WTC11 (cell line): ENCODE measurements around the gene KIFC3. TPM values are rescaled to one million over a fixed set of nuclear protein-coding genes. Genes with fewer than 3 reads are reported as not detected.

Experiments used
- ATAC-seq: fragments of 200-7000 bp; cut with Tn5 transposase; 2 replicates; pipeline ENCODE4 v1.10.0; 2021; ENCODE audit warnings: mild to moderate bottlenecking, moderate library complexity
- CTCF ChIA-PET: fragments of 300-600 bp; sonication (Branson Sonifier 250); formaldehyde crosslinking; loops from one replicate; lab custom pipeline; 2021; ENCODE audit warnings: antibody characterized with exemption; lab: Charles Lee
- POLR2A ChIA-PET: fragments of 350-600 bp; sonication (Branson Sonifier 250); formaldehyde crosslinking; loops from one replicate; lab custom pipeline; 2021; ENCODE audit warnings: antibody characterized with exemption; lab: Charles Lee
- DNase-seq: peaks from one replicate; pipeline ENCODE4 v3.0.0; 2021; ENCODE audit warnings: low spot score
- H3K27ac Mint-ChIP-seq: 2 replicates; pipeline ENCODE4 v1.8.0; 2021; ENCODE audit warnings: mixed read lengths
- H3K27me3 Mint-ChIP-seq: 2 replicates; pipeline ENCODE4 v1.8.0; 2021; ENCODE audit warnings: low read depth, mild to moderate bottlenecking, moderate library complexity, mixed read lengths
- H3K36me3 Mint-ChIP-seq: 2 replicates; pipeline ENCODE4 v1.8.0; 2021; ENCODE audit warnings: mixed read lengths
- H3K4me1 Mint-ChIP-seq: 2 replicates; pipeline ENCODE4 v1.8.0; 2022; ENCODE audit warnings: mixed read lengths
- H3K4me3 Mint-ChIP-seq: 2 replicates; pipeline ENCODE4 v1.8.0; 2021; ENCODE audit warnings: mild to moderate bottlenecking, moderate library complexity, mixed read lengths
- H3K9me3 Mint-ChIP-seq: 2 replicates; pipeline ENCODE4 v1.8.0; 2021; ENCODE audit warnings: mixed read lengths
- ATF1 ChIP-seq: sonication (generic); formaldehyde crosslinking; IDR thresholded peaks from 2 replicates; pipeline ENCODE4 v1.8.1; 2023; ENCODE audit warnings: mild to moderate bottlenecking, moderate library complexity, missing genetic modification reagents
- CREB1 ChIP-seq: sonication (generic); formaldehyde crosslinking; IDR thresholded peaks from 2 replicates; pipeline ENCODE4 v1.8.0; 2023; ENCODE audit warnings: mild to moderate bottlenecking, missing genetic modification reagents
- ELF4 ChIP-seq: sonication (generic); formaldehyde crosslinking; IDR thresholded peaks from 2 replicates; pipeline ENCODE4 v1.8.1; 2022; ENCODE audit warnings: low read depth, mild to moderate bottlenecking, moderate library complexity, missing genetic modification reagents
- FOXJ3 ChIP-seq: sonication (generic); formaldehyde crosslinking; IDR thresholded peaks from 2 replicates; pipeline ENCODE4 v1.9.0; 2021; ENCODE audit warnings: missing genetic modification reagents, mild to moderate bottlenecking, borderline replicate concordance
- FOXK1 ChIP-seq: sonication (generic); formaldehyde crosslinking; IDR thresholded peaks from 2 replicates; pipeline ENCODE4 v1.8.0; 2022; ENCODE audit warnings: mild to moderate bottlenecking, moderate library complexity, missing genetic modification reagents
- GABPB1 ChIP-seq: sonication (generic); formaldehyde crosslinking; IDR thresholded peaks from 2 replicates; pipeline ENCODE4 v1.8.1; 2023; ENCODE audit warnings: mild to moderate bottlenecking, missing genetic modification reagents
- GRHL2 ChIP-seq: fragments of 250-450 bp; sonication (Bioruptor Pico); IDR thresholded peaks from 2 replicates; pipeline ENCODE4 v1.8.0; 2022; ENCODE audit warnings: mild to moderate bottlenecking, moderate library complexity; ENCODE audit not compliant: insufficient replicate concordance, severe bottlenecking
- GTF2I ChIP-seq: fragments of 250-450 bp; sonication (Bioruptor Pico); conservative IDR thresholded peaks from 2 replicates; pipeline ENCODE4 v1.4.0; 2021; ENCODE audit warnings: mild to moderate bottlenecking
- HMGA2 ChIP-seq: fragments of 250-450 bp; sonication (Bioruptor Pico); IDR thresholded peaks from 2 replicates; pipeline ENCODE4 v1.4.0; 2021; ENCODE audit warnings: mild to moderate bottlenecking, moderate library complexity
- JUN ChIP-seq: sonication (generic); formaldehyde crosslinking; IDR thresholded peaks from 2 replicates; pipeline ENCODE4 v1.8.0; 2023; ENCODE audit warnings: mild to moderate bottlenecking, missing genetic modification reagents
- NFE2L1 ChIP-seq: sonication (generic); formaldehyde crosslinking; IDR thresholded peaks from 2 replicates; pipeline ENCODE4 v1.8.1; 2023; ENCODE audit warnings: missing genetic modification reagents
- NFYB ChIP-seq: sonication (generic); formaldehyde crosslinking; conservative IDR thresholded peaks from 2 replicates; pipeline ENCODE4 v1.8.0; 2022; ENCODE audit warnings: low read depth, missing genetic modification reagents
- TCF7 ChIP-seq: sonication (generic); formaldehyde crosslinking; IDR thresholded peaks from 2 replicates; pipeline ENCODE4 v1.8.0; 2022; ENCODE audit warnings: mild to moderate bottlenecking, low read depth, missing genetic modification reagents, moderate library complexity
- TEAD1 ChIP-seq: sonication (generic); formaldehyde crosslinking; IDR thresholded peaks from 2 replicates; pipeline ENCODE4 v1.8.0; 2022; ENCODE audit warnings: mild to moderate bottlenecking, missing genetic modification reagents
- ZNF121 ChIP-seq: sonication (generic); formaldehyde crosslinking; IDR thresholded peaks from 2 replicates; pipeline ENCODE4 v1.8.0; 2023; ENCODE audit warnings: missing genetic modification reagents
- ZNF219 ChIP-seq: sonication (generic); formaldehyde crosslinking; IDR thresholded peaks from 2 replicates; pipeline ENCODE4 v1.8.0; 2023; ENCODE audit warnings: missing genetic modification reagents, mild to moderate bottlenecking, borderline replicate concordance
- ZNF263 ChIP-seq: sonication (generic); formaldehyde crosslinking; IDR thresholded peaks from 2 replicates; pipeline ENCODE4 v1.8.1; 2022; ENCODE audit warnings: low read depth, mild to moderate bottlenecking, moderate library complexity, missing genetic modification reagents
- ZNF396 ChIP-seq: fragments of 250-450 bp; sonication (Bioruptor Pico); IDR thresholded peaks from 2 replicates; pipeline ENCODE4 v1.8.0; 2021; ENCODE audit warnings: mild to moderate bottlenecking, moderate library complexity, borderline replicate concordance
- total RNA-seq: library from RNA; stranded (reverse); gene quantifications from 3 replicates; pipeline ENCODE4 v1.2.3, GENCODE V29; 2021
- TF ChIP-seq, protein P1 (sequence below): sonication (generic); formaldehyde crosslinking; IDR thresholded peaks from 2 replicates; pipeline ENCODE4 v1.8.0; 2022; ENCODE audit warnings: mild to moderate bottlenecking, missing genetic modification reagents
- TF ChIP-seq, protein P2 (sequence below): sonication (generic); formaldehyde crosslinking; IDR thresholded peaks from 2 replicates; pipeline ENCODE4 v1.8.1; 2022; ENCODE audit warnings: mild to moderate bottlenecking, missing genetic modification reagents, moderate library complexity, borderline replicate concordance
- TF ChIP-seq, protein P3 (sequence below): sonication (generic); formaldehyde crosslinking; IDR thresholded peaks from 2 replicates; pipeline ENCODE4 v1.8.1; 2022; ENCODE audit warnings: low read depth, mild to moderate bottlenecking, moderate library complexity, missing genetic modification reagents, borderline replicate concordance

Gene KIFC3
- total RNA-seq, 1 experiment from 2014 or later, result 11.6 TPM

DNA sequence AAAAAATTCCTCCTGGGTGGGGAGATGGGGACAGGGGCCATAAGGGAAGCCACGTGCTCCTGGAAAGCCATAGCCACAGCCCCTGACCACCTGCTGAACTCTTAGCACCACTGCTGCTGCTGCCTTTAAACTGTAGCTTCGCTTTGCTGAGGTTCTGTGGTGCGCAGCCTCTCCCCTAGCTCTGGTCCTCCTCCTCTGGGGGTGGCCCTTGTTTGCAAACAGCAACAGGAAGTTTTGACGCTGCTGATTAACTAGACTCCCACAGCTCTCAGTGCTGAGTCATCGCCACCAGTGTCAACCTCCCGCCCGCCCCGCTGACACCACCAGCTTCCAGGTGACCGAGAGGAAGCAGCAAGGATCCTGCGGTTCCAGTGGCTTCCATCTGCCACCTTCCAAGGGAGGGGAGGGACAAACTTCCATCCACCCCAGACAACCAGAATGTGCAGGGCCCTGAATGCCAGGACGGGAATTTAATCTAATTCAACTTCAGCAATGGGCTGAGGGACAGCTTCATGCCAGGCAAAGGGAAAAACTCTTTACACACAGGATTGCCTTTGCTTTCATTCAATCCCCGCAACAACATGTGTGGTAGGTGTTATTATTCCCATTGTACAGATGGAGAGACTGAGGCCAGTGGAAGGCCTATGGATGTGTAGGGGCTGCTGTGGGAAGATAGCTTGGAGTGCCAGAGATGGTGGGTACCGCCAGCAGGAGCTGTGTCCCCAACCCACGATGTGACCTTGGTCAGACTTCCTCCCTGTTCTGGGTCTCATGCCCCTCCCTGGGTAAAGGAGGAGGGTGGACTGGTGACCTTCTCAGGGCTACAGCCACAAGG lies 8.1 kb upstream of the KIFC3 start (continued):
- TF ChIP-seq JUN (CRISPR knock-in tag) (no peak), ZNF219 (CRISPR knock-in tag) (no peak), TEAD1 (peak; percentile 14; the same call in 1 of the 2 replicates), NFE2L1 (CRISPR knock-in tag) (peak; percentile 97), NFYB (no peak), ZNF396 (CRISPR knock-in tag) (no peak), FOXK1 (CRISPR knock-in tag) (peak; percentile 67; the same call in 1 of the 2 replicates), HMGA2 (no peak)
- TF ChIP-seq, protein P1, sequence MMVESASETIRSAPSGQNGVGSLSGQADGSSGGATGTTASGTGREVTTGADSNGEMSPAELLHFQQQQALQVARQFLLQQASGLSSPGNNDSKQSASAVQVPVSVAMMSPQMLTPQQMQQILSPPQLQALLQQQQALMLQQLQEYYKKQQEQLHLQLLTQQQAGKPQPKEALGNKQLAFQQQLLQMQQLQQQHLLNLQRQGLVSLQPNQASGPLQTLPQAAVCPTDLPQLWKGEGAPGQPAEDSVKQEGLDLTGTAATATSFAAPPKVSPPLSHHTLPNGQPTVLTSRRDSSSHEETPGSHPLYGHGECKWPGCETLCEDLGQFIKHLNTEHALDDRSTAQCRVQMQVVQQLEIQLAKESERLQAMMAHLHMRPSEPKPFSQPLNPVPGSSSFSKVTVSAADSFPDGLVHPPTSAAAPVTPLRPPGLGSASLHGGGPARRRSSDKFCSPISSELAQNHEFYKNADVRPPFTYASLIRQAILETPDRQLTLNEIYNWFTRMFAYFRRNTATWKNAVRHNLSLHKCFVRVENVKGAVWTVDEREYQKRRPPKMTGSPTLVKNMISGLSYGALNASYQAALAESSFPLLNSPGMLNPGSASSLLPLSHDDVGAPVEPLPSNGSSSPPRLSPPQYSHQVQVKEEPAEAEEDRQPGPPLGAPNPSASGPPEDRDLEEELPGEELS (CRISPR knock-in tag), result peak; percentile 55; the same call in 1 of the 2 replicates
- TF ChIP-seq, protein P2, sequence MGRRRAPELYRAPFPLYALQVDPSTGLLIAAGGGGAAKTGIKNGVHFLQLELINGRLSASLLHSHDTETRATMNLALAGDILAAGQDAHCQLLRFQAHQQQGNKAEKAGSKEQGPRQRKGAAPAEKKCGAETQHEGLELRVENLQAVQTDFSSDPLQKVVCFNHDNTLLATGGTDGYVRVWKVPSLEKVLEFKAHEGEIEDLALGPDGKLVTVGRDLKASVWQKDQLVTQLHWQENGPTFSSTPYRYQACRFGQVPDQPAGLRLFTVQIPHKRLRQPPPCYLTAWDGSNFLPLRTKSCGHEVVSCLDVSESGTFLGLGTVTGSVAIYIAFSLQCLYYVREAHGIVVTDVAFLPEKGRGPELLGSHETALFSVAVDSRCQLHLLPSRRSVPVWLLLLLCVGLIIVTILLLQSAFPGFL (CRISPR knock-in tag), result no peak
- TF ChIP-seq, protein P3, sequence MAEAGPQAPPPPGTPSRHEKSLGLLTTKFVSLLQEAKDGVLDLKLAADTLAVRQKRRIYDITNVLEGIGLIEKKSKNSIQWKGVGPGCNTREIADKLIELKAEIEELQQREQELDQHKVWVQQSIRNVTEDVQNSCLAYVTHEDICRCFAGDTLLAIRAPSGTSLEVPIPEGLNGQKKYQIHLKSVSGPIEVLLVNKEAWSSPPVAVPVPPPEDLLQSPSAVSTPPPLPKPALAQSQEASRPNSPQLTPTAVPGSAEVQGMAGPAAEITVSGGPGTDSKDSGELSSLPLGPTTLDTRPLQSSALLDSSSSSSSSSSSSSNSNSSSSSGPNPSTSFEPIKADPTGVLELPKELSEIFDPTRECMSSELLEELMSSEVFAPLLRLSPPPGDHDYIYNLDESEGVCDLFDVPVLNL (CRISPR knock-in tag), result no peak

DNA sequence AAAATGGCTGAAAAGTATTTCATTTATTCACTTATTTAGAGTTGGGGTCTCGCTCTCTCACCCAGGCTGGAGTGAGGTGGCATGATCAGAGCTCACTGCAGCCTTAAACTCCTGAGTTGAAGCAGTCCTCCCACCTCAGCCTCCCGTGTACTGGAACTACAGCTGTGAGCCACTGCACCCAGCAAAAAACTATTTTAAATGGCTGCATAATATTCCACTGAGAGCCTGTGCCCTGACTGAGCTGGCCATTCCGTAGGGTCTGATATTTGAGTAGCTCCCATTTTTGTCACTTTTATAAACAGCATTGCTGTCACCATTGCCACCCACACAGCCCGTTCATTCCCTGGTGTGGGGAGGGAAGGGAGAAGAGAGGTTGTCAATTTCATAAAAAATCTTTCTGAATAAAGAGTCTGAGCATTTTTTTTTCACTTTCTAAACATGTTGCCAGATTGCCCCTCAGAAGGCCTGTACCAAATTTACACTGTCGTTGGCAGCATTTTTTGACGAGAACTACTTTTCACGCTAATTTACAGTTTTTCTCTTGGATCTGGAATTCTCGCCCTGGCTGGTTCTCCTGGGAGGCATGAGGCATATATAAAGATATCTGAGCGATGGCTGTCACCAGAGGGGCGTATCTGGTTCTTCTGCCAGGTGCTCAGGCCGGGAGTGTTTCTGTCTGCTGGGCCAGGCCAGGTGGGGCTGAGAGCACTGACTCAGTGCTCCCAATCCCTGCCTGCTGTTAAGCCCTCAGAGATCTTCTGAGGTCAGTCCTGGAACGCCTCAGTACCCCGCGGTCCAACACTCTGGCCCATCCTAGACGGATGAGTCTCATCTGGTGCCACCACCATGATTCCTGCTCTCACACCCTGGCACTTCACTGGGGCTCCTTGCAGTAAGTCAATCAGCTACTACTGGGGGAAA lies 7.2 kb upstream of the KIFC3 start:
- no peak for TF ChIP-seq CREB1 (CRISPR knock-in tag)
- TF ChIP-seq ATF1, result no peak
- no peak for TF ChIP-seq GTF2I (CRISPR knock-in tag)
- TF ChIP-seq GABPB1 (CRISPR knock-in tag), result no peak
- TF ChIP-seq TCF7 (CRISPR knock-in tag), result no peak
- TF ChIP-seq ELF4 (CRISPR knock-in tag), result no peak
- TF ChIP-seq GRHL2 (CRISPR knock-in tag), result no peak
- TF ChIP-seq FOXJ3, result no peak
- no peak for TF ChIP-seq ZNF263
- TF ChIP-seq ZNF121, result no peak
- TF ChIP-seq, all 79 proteins: peak for 0
- Mint-ChIP-seq H3K36me3 (no peaks in the 10 kb centered on the region), H3K4me3 (no peak overlapping the region), H3K27me3 (peaks cover 2% of the 10 kb centered on the region; the same call in 1 of the 2 replicates), H3K9me3 (no peaks in the 10 kb centered on the region), H3K27ac (no peak overlapping the region), H3K4me1 (peaks cover 57% of the 10 kb centered on the region)
- DNase-seq (no peak), ATAC-seq (no peak; the same call in 1 of the 2 replicates)
- ChIA-PET CTCF (interaction anchor here (0.8 to 4.7 kb wide), 7 partner anchors 14 to 168 kb away, joined by 3 to 23 read pairs (median 3); no protein-coding TSS in a partner anchor), POLR2A (interaction anchor here (0.6 kb wide), 1 partner anchor 10 kb away, joined by 3 read pairs; no protein-coding TSS in a partner anchor)
